HT-29 (cell line): ENCODE results near the gene SCAI. TPM values are rescaled to one million over a fixed set of nuclear protein-coding genes. Genes with fewer than 3 reads are reported as not detected.
"Not testable (repeated sequence)": the region's sequence is repeated elsewhere in the genome, so short reads cannot be mapped to it uniquely, and the experiment has no call there.

Experiments
- DNase-seq: peaks from one replicate; pipeline ENCODE4 v3.0.0-alpha.2; 2015; ENCODE audit warnings: low spot score
- total RNA-seq: library from RNA; depleted of rRNA; stranded (reverse); fragments of >200 nt; shearing (Covaris generic); gene quantifications from 2 replicates; pipeline ENCODE4 v1.2.3, GENCODE V29; 2014

Gene SCAI
- total RNA-seq, 1 experiment from 2014 or later = 3.9 TPM

- no peak for DNase-seq
Measured at GRCh38 chr9:125150349-125151245, 7.3 kb upstream of the SCAI start.

- no peak for DNase-seq
Measured at GRCh38 chr9:125147401-125147951, 4.1 kb upstream of the SCAI start.

- no peak for DNase-seq
Measured at GRCh38 chr9:125146247-125146646, 2.9 kb upstream of the SCAI start.

- DNase-seq = no peak
Measured at GRCh38 chr9:125145425-125145824, 2.1 kb upstream of the SCAI start.

- peak; percentile 35 for DNase-seq
Measured at GRCh38 chr9:125142560-125143376, 560 bp downstream of the SCAI start.

GRCh38 chr9:125141751-125142150, 1.6 kb downstream of the SCAI start:
- DNase-seq = no peak

GRCh38 chr9:125141251-125141650, 2.1 kb downstream of the SCAI start:
- DNase-seq = no peak

- DNase-seq = no peak
Measured at GRCh38 chr9:125140576-125140975, 2.8 kb downstream of the SCAI start.

- DNase-seq = no peak
Measured at GRCh38 chr9:125137200-125137599, 6.1 kb downstream of the SCAI start.

- DNase-seq = no peak
Measured at GRCh38 chr9:125134976-125135375, 8.4 kb downstream of the SCAI start.

- no peak for DNase-seq
Measured at GRCh38 chr9:125133403-125134329, 9.7 kb downstream of the SCAI start.

GRCh38 chr9:125131778-125132177, 11.6 kb downstream of the SCAI start:
- no peak for DNase-seq

- DNase-seq = no peak
Measured at GRCh38 chr9:125126019-125126746, 17.1 kb downstream of the SCAI start.

GRCh38 chr9:125125523-125125922, 17.8 kb downstream of the SCAI start:
- no peak for DNase-seq

GRCh38 chr9:125121146-125121545, 22.2 kb downstream of the SCAI start:
- no peak for DNase-seq

- DNase-seq = no peak
Measured at GRCh38 chr9:125119643-125120286, 23.6 kb downstream of the SCAI start.

GRCh38 chr9:125118696-125119095, 24.6 kb downstream of the SCAI start:
- DNase-seq = not testable (repeated sequence)

GRCh38 chr9:125114503-125114902, 28.8 kb downstream of the SCAI start:
- DNase-seq = not testable (repeated sequence)

- DNase-seq = no peak
Measured at GRCh38 chr9:125110464-125110863, 32.9 kb downstream of the SCAI start.

- not testable (repeated sequence) for DNase-seq
Measured at GRCh38 chr9:125108541-125108940, 34.8 kb downstream of the SCAI start.
